GM15510 (cell line): ENCODE data around the gene NUDT22.

Experiments
- POLR2A ChIP-seq: IDR thresholded peaks from 3 replicates; pipeline ENCODE4 v1.6.1; 2011; ENCODE audit warnings: borderline replicate concordance; ENCODE audit not compliant: insufficient read length; ENCODE audit errors: extremely low read depth

NUDT22 gene

GRCh38 chr11:64219354-64219684 lies 6.8 kb upstream of the NUDT22 start:
- TF ChIP-seq POLR2A = no peak

GRCh38 chr11:64219755-64220154 lies 6.3 kb upstream of the NUDT22 start:
- no peak for TF ChIP-seq POLR2A

- no peak for TF ChIP-seq POLR2A
Measured at GRCh38 chr11:64220271-64220670, 5.8 kb upstream of the NUDT22 start.

GRCh38 chr11:64220798-64221197 lies 5.3 kb upstream of the NUDT22 start:
- no peak for TF ChIP-seq POLR2A

GRCh38 chr11:64222651-64223000 lies 3.4 kb upstream of the NUDT22 start:
- TF ChIP-seq POLR2A = no peak

- TF ChIP-seq POLR2A = no peak
Measured at GRCh38 chr11:64223001-64223651, 2.9 kb upstream of the NUDT22 start.

- peak; percentile 51 for TF ChIP-seq POLR2A
Measured at GRCh38 chr11:64224151-64224890, 1.8 kb upstream of the NUDT22 start.

GRCh38 chr11:64224891-64225607 lies 1.0 kb upstream of the NUDT22 start:
- no peak for TF ChIP-seq POLR2A

GRCh38 chr11:64226507-64227051 lies 505 bp downstream of the NUDT22 start:
- TF ChIP-seq POLR2A = peak; percentile 49

- TF ChIP-seq POLR2A = no peak
Measured at GRCh38 chr11:64227405-64227956, 1.4 kb downstream of the NUDT22 start.

GRCh38 chr11:64229090-64229743 lies 3.1 kb downstream of the NUDT22 start:
- TF ChIP-seq POLR2A = no peak

- no peak for TF ChIP-seq POLR2A
Measured at GRCh38 chr11:64229744-64230170, 3.7 kb downstream of the NUDT22 start.

GRCh38 chr11:64230171-64230984 lies 4.3 kb downstream of the NUDT22 start, which contains the start of gene DNAJC4:
DNAJC4 (plus strand) TSS chr11:64230548; CDS start chr11:64230855, 307 bp downstream.
- TF ChIP-seq POLR2A = peak; percentile 66

GRCh38 chr11:64230985-64231365 lies 4.9 kb downstream of the NUDT22 start:
- no peak for TF ChIP-seq POLR2A

GRCh38 chr11:64231546-64231945 lies 5.5 kb downstream of the NUDT22 start:
- no peak for TF ChIP-seq POLR2A
